ENCODE measurements around the gene KAT14.
"Not testable (repeated sequence)": the region's sequence is repeated elsewhere in the genome, so short reads cannot be mapped to it uniquely, and the experiment has no call there.

Gene KAT14

GRCh38 chr20:18137412-18138265, at the start of gene KAT14, which contains the start of gene PET117:
TSS of gene KAT14 (plus strand) at chr20:18137863. CDS start at chr20:18142661, 4,798 bp downstream.
TSS of gene PET117 (plus strand) at chr20:18137863. CDS start at chr20:18137956, 93 bp downstream.
- in situ Hi-C loops (cut with HindIII; ENCODE audit: low pct_unique_long_range_greater_than_20kb, low sequenced_read_pairs), result no loop called here
- TF ChIP-seq JUND (IDR thresholded peaks at IDR 0.05; ENCODE audit: low read depth), result no peak
- DNase-seq (ENCODE audit: low read depth in 1 of 2, low spot score in 1 of 2), result peak; percentile 59 to 96

DNA sequence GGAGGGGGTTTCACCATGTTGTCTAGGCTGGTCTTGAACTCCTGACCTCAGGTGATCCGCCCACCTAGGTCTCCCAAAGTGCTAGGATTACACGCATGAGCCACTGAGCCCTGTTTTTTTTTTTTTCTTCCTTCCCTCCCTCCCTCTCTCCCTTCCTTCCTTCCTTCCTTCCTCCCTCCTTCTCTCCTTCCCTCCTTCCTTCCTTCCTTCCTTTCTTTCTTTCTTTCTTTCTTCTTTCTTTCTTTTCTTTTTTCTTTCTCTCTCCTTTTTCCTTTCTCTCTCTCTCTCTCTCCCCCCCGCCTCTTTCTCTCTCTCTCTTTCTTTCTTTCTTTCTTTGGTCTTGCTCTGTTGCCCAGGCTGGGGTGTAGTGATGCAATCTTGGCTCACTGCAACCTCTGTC, 49.4 kb upstream of the KAT14 start:
- DNase-seq (ENCODE audit: low read depth in 1 of 2, low spot score in 1 of 2); in situ Hi-C loops (cut with HindIII; ENCODE audit: low pct_unique_long_range_greater_than_20kb, low sequenced_read_pairs): not testable (repeated sequence)

GRCh38 chr20:18088841-18089240, 48.8 kb upstream of the KAT14 start:
- DNase-seq (ENCODE audit: low read depth in 1 of 2, low spot score in 1 of 2); in situ Hi-C loops (cut with HindIII; ENCODE audit: low pct_unique_long_range_greater_than_20kb, low sequenced_read_pairs): not testable (repeated sequence)

DNA sequence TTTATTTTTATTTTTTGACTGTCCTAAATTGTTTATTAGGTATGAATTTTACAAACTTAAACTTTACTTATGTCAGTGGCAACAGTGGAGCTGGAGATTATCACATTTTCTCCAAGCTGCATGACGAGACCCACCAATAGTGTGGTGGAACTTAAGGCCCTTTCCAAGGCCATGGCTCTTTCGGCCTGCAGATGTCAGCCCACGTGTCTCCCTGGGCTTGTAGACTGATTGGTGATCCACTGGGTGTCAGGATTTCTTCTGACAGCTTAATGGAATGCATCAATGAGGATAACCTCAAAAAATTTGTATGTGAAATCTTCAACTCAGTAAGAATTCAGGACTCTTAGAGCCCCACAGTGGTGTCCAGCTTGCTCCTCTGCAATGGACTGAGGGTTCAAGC, 47.6 kb upstream of the KAT14 start:
- TF ChIP-seq JUND (IDR thresholded peaks at IDR 0.05; ENCODE audit: low read depth), result no peak
- peak in 1 of 2 experiments; percentile 30 for DNase-seq (ENCODE audit: low read depth in 1 of 2, low spot score in 1 of 2)
- in situ Hi-C loops (cut with HindIII; ENCODE audit: low pct_unique_long_range_greater_than_20kb, low sequenced_read_pairs), result no loop called here

GRCh38 chr20:18090477-18090876, 47.2 kb upstream of the KAT14 start:
- DNase-seq (ENCODE audit: low read depth in 1 of 2, low spot score in 1 of 2), result no peak
- no peak for TF ChIP-seq JUND (IDR thresholded peaks at IDR 0.05; ENCODE audit: low read depth)
- in situ Hi-C loops (cut with HindIII; ENCODE audit: low pct_unique_long_range_greater_than_20kb, low sequenced_read_pairs), result no loop called here

DNA sequence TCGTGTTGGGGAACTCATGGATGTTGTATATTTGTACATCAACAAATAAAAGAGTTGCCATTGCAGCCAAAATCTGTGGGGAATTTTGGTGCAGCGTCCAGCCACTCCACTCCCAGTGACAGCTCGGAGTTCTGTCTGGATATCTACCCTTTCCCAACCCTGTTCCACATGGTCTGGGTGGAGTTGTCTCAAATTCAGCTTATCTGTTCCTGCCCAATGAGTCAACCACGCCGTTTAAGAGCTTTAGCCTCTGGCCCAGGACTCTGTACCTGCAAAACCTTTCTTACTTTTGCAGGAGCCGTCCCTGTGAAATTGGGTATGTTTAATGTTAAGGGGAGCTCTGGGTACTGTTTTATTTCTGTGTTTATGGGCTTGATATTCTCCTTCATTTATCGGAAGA, 46.0 kb upstream of the KAT14 start:
- no peak for TF ChIP-seq JUND (IDR thresholded peaks at IDR 0.05; ENCODE audit: low read depth)
- no peak for DNase-seq (ENCODE audit: low read depth in 1 of 2, low spot score in 1 of 2)
- in situ Hi-C loops (cut with HindIII; ENCODE audit: low pct_unique_long_range_greater_than_20kb, low sequenced_read_pairs), result no loop called here

- no peak for TF ChIP-seq JUND (IDR thresholded peaks at IDR 0.05; ENCODE audit: low read depth)
- no peak for DNase-seq (ENCODE audit: low read depth in 1 of 2, low spot score in 1 of 2)
- in situ Hi-C loops (cut with HindIII; ENCODE audit: low pct_unique_long_range_greater_than_20kb, low sequenced_read_pairs), result no loop called here
These were observed 44.8 kb upstream of the KAT14 start for GRCh38 chr20:18092890-18093289.

- no peak for DNase-seq (ENCODE audit: low read depth in 1 of 2, low spot score in 1 of 2)
- in situ Hi-C loops (cut with HindIII; ENCODE audit: low pct_unique_long_range_greater_than_20kb, low sequenced_read_pairs), result no loop called here
- no peak for TF ChIP-seq JUND (IDR thresholded peaks at IDR 0.05; ENCODE audit: low read depth)
These were observed 44.3 kb upstream of the KAT14 start for GRCh38 chr20:18093388-18093787.

GRCh38 chr20:18094191-18094590, 43.5 kb upstream of the KAT14 start:
- in situ Hi-C loops (cut with HindIII; ENCODE audit: low pct_unique_long_range_greater_than_20kb, low sequenced_read_pairs), result no loop called here
- no peak for TF ChIP-seq JUND (IDR thresholded peaks at IDR 0.05; ENCODE audit: low read depth)
- no peak for DNase-seq (ENCODE audit: low read depth in 1 of 2, low spot score in 1 of 2)

DNA sequence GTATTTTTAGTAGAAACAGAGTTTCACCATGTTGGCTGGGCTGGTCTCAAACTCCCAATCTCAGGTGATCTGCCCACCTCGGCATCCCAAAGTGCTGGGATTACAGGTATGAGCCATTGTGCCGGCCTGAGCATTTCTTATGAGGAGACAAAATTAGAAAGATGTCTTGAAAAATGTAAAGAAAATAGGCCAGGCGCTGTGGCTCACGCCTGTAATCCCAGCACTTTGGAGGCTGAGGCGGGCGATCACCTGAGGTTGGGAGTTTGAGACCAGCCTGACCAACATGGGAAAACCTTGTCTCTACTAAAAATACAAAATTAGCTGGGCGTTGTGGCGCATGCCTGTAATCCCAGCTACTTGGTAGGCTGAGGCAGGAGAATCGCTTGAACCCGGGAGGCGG, 37.1 kb upstream of the KAT14 start:
- in situ Hi-C loops (cut with HindIII; ENCODE audit: low pct_unique_long_range_greater_than_20kb, low sequenced_read_pairs), result not testable (repeated sequence)

GRCh38 chr20:18101125-18101810, 36.4 kb upstream of the KAT14 start:
- TF ChIP-seq JUND (IDR thresholded peaks at IDR 0.05; ENCODE audit: low read depth), result no peak
- no peak for DNase-seq (ENCODE audit: low read depth in 1 of 2, low spot score in 1 of 2)
- in situ Hi-C loops (cut with HindIII; ENCODE audit: low pct_unique_long_range_greater_than_20kb, low sequenced_read_pairs), result no loop called here

More for the DNA sequence above, 37.1 kb upstream of the KAT14 start:
- DNase-seq (ENCODE audit: low read depth in 1 of 2, low spot score in 1 of 2), result not testable (repeated sequence)

- DNase-seq (ENCODE audit: low read depth in 1 of 2, low spot score in 1 of 2), result no peak
- no peak for TF ChIP-seq JUND (IDR thresholded peaks at IDR 0.05; ENCODE audit: low read depth)
- in situ Hi-C loops (cut with HindIII; ENCODE audit: low pct_unique_long_range_greater_than_20kb, low sequenced_read_pairs), result no loop called here
These were observed 34.2 kb upstream of the KAT14 start for GRCh38 chr20:18103497-18103896.

DNA sequence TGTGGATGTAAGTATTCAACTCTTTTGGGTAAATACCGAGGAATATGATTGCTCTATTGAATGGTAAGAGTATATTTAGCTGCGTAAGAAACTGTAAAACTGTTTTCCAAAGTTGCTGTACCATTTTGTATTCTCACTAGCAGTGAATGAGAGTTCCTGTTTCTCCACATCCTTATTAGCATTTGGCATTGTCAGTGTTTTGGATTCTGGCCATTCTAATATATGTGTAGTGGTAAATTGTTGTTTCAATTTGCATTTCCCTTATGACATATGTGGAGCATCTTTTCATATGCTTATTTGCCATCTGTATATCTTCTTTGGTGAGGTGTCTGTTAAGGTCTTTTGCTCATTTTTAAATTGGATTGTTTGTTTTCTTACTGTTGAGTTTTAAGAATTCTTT, 29.3 kb upstream of the KAT14 start:
- no peak for TF ChIP-seq JUND (IDR thresholded peaks at IDR 0.05; ENCODE audit: low read depth)
- in situ Hi-C loops (cut with HindIII; ENCODE audit: low pct_unique_long_range_greater_than_20kb, low sequenced_read_pairs), result no loop called here

GRCh38 chr20:18128574-18128973, 9.1 kb upstream of the KAT14 start:
- DNase-seq (ENCODE audit: low read depth in 1 of 2, low spot score in 1 of 2); in situ Hi-C loops (cut with HindIII; ENCODE audit: low pct_unique_long_range_greater_than_20kb, low sequenced_read_pairs): not testable (repeated sequence)

More for the DNA sequence above, 29.3 kb upstream of the KAT14 start:
- no peak for DNase-seq (ENCODE audit: low read depth in 1 of 2, low spot score in 1 of 2)

All from T47D (cell line).